Measurements from ENCODE around the gene TEDC2. TPM values are rescaled to one million over a fixed set of nuclear protein-coding genes. Genes with fewer than 3 reads are reported as not detected.
"Not testable (repeated sequence)": the region's sequence is repeated elsewhere in the genome, so short reads cannot be mapped to it uniquely, and the experiment has no call there.

TEDC2 gene
- polyA plus RNA-seq, 2 of the 4 experiments (the other 2 are of a cell fraction), result 9.5 to 22.6 TPM

DNA sequence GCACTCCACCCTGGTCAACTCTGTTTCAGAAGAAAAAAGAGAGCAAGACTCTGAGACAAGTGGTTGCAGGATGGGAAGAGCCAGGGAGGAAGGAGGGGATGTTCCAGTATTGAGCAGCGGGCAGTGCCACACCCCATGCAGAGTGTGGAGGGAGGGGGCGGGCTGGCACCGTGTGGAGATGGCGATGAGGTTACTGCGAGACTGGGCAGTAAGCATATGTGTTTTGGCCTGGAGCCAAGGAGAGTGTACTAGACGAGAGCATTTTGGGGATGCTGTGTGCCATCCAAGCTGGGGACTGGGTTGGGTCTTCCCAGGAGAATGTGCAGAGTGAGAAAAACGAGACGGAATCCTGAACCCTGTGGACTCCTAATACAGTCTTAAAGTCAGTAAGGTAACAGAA lies 18.4 kb downstream of the TEDC2 start:
- H3K27ac ChIP-seq, result no peak overlapping the region
- no peak overlapping the region for H3K4me3 ChIP-seq
- WGBS (ENCODE audit: missing lambda C conversion rate), result 87% methylated on average over 8 of the region's 8 CpGs
- ATAC-seq (no peak), FAIRE-seq (no peak), DNase-seq (ENCODE audit: low read depth in 1 of 2, low spot score in 1 of 2) (no peak)
- H3K9me3 ChIP-seq, result no peaks in the 10 kb centered on the region
- TF ChIP-seq PHF8 (IDR thresholded peaks at IDR 0.05; ENCODE audit: borderline replicate concordance, low read depth) (no peak), HOXB13 (CRISPR knock-in tag; IDR thresholded peaks at IDR 0.05; ENCODE audit: low read depth) (no peak), POLR2AphosphoS2 (conservative IDR thresholded peaks at IDR 0.05; ENCODE audit: low read length) (no peak), NFE2L2 (conservative IDR thresholded peaks at IDR 0.05; ENCODE audit: low read length) (no peak), ESRRA (IDR thresholded peaks at IDR 0.05; ENCODE audit: borderline replicate concordance, low read length) (no peak), MAFK (IDR thresholded peaks at IDR 0.05; ENCODE audit: partially characterized antibody) (no peak), NPAS2 (CRISPR knock-in tag; IDR thresholded peaks at IDR 0.05; ENCODE audit: borderline replicate concordance) (no peak), RAD21 (conservative IDR thresholded peaks at IDR 0.05 in 1 of 2, IDR thresholded peaks at IDR 0.05 in 1 of 2) (no peak), KDM5A (IDR thresholded peaks at IDR 0.05) (no peak)
- TF ChIP-seq, protein P1, sequence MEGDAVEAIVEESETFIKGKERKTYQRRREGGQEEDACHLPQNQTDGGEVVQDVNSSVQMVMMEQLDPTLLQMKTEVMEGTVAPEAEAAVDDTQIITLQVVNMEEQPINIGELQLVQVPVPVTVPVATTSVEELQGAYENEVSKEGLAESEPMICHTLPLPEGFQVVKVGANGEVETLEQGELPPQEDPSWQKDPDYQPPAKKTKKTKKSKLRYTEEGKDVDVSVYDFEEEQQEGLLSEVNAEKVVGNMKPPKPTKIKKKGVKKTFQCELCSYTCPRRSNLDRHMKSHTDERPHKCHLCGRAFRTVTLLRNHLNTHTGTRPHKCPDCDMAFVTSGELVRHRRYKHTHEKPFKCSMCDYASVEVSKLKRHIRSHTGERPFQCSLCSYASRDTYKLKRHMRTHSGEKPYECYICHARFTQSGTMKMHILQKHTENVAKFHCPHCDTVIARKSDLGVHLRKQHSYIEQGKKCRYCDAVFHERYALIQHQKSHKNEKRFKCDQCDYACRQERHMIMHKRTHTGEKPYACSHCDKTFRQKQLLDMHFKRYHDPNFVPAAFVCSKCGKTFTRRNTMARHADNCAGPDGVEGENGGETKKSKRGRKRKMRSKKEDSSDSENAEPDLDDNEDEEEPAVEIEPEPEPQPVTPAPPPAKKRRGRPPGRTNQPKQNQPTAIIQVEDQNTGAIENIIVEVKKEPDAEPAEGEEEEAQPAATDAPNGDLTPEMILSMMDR (IDR thresholded peaks at IDR 0.05), result no peak
- TF ChIP-seq, protein P2, sequence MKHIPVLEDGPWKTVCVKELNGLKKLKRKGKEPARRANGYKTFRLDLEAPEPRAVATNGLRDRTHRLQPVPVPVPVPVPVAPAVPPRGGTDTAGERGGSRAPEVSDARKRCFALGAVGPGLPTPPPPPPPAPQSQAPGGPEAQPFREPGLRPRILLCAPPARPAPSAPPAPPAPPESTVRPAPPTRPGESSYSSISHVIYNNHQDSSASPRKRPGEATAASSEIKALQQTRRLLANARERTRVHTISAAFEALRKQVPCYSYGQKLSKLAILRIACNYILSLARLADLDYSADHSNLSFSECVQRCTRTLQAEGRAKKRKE (CRISPR knock-in tag; IDR thresholded peaks at IDR 0.05; ENCODE audit: low read depth), result no peak
- H3K4me1 ChIP-seq, result peaks cover 11% of the 10 kb centered on the region
- ChIA-PET CTCF (interaction anchor here (1.1 to 2.6 kb wide), 3 partner anchors 8 to 48 kb away, joined by 3 to 18 read pairs (median 7); no protein-coding TSS in a partner anchor), POLR2A (no interaction called here)
- no peak overlapping the region for H3K4me2 ChIP-seq

DNA sequence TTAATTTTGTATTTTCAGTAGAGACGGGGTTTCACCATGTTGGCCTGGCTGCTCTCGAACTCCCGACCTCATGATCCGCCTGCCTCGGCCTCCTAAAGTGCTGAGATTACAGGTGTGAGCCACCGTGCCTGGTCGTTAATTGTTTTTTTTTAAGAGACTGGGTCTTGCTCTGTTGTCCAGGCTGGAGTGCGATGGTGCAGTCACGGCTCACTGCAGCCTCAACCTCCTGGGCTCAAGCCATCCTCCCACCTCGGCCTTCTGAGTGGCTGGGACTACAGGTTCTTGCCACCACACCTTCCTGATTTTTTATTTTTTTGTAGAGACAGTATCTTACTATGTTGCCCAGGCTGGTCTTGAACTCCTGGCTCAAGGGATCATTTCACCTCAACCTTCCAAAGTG lies 20.1 kb downstream of the TEDC2 start:
- H3K4me3 ChIP-seq; ATAC-seq; FAIRE-seq; H3K27ac ChIP-seq; H3K4me1 ChIP-seq; H3K4me2 ChIP-seq; DNase-seq (ENCODE audit: low read depth in 1 of 2, low spot score in 1 of 2); H3K9me3 ChIP-seq; POLR2A ChIA-PET: not testable (repeated sequence)
- CTCF ChIA-PET, result interaction anchor here (13.5 kb wide), 1 partner anchor 21 kb away, joined by 98 read pairs; no protein-coding TSS in a partner anchor
- WGBS (ENCODE audit: missing lambda C conversion rate), result 95% methylated on average over 10 of the region's 10 CpGs

DNA sequence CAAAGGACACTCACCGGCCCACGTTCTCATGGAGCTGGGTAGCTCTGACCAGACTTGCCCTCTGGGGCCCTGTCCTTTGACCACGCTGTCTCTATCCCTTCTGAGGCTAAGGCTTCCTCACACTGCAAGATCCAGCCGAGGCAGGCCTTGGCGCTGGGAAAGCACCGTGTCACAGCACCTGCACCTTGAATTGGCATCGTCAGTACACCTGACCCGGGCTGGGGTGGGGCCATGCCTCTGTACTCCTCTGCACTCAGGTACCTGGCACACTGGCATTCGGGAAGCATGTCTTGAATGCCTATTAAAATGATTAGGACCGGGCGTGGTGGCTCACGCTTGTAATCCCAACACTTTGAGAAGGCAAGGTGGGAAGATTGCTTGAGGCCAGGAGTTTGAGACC lies 21.0 kb downstream of the TEDC2 start:
- 83% methylated on average over 12 of the region's 12 CpGs for WGBS (ENCODE audit: missing lambda C conversion rate)
- no peak for ATAC-seq
- TF ChIP-seq CHD4 (IDR thresholded peaks at IDR 0.05; ENCODE audit: borderline replicate concordance) (no peak), JUN (IDR thresholded peaks at IDR 0.05) (no peak), ZSCAN20 (CRISPR knock-in tag; IDR thresholded peaks at IDR 0.05) (no peak)
- TF ChIP-seq, protein P3, sequence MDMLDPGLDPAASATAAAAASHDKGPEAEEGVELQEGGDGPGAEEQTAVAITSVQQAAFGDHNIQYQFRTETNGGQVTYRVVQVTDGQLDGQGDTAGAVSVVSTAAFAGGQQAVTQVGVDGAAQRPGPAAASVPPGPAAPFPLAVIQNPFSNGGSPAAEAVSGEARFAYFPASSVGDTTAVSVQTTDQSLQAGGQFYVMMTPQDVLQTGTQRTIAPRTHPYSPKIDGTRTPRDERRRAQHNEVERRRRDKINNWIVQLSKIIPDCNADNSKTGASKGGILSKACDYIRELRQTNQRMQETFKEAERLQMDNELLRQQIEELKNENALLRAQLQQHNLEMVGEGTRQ (IDR thresholded peaks at IDR 0.05), result no peak
- Histone ChIP-seq H3K4me1 (peaks cover 3% of the 10 kb centered on the region; the same call in 1 of the 3 replicates), H3K9me3 (no peaks in the 10 kb centered on the region), H3K4me2 (no peak overlapping the region), H3K27ac (no peak overlapping the region), H3K4me3 (no peak overlapping the region)
- ChIA-PET CTCF (interaction anchor here (13.5 kb wide), 1 partner anchor 20 kb away, joined by 98 read pairs; no protein-coding TSS in a partner anchor), POLR2A (no interaction called here)
- FAIRE-seq, result no peak
- DNase-seq (ENCODE audit: low read depth in 1 of 2, low spot score in 1 of 2), result no peak

DNA sequence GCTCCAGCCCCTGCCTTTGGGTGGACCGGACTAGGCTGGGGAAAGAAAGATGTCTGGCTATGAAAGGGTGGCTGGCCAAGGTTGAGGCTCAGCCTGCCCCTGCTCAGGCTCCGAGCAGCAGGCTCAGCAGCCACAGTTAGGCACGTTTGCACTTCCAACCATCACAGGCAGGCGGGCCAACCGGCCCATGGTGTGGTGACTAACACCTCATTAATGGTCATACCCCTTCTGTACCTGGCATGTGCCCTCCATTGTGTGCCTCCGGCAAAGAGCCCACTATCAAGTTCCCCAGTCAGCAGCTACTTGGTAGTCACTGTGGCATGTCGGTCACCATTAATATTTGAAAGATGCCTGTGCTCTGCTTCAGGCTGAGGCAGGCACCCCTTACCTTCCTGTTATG lies 21.8 kb downstream of the TEDC2 start:
- FAIRE-seq (no peak), DNase-seq (ENCODE audit: low read depth in 1 of 2, low spot score in 1 of 2) (no peak), ATAC-seq (no peak)
- H3K27ac ChIP-seq, result no peak overlapping the region
- no peak overlapping the region for H3K4me2 ChIP-seq
- no peak overlapping the region for H3K4me3 ChIP-seq
- H3K9me3 ChIP-seq, result no peaks in the 10 kb centered on the region
- ChIA-PET CTCF (interaction anchor here (0.5 to 13.5 kb wide), 4 partner anchors 14 to 97 kb away, joined by 3 to 98 read pairs (median 4); no protein-coding TSS in a partner anchor), POLR2A (no interaction called here)
- 82% methylated on average over 7 of the region's 7 CpGs for WGBS (ENCODE audit: missing lambda C conversion rate)
- no peaks in the 10 kb centered on the region for H3K4me1 ChIP-seq
- TF ChIP-seq CHD2 (IDR thresholded peaks at IDR 0.05; ENCODE audit: low read length, partially characterized antibody) (no peak), HOXB5 (CRISPR knock-in tag; IDR thresholded peaks at IDR 0.05) (no peak), NFE2L2 (conservative IDR thresholded peaks at IDR 0.05; ENCODE audit: low read length) (no peak), TFCP2L1 (CRISPR knock-in tag; IDR thresholded peaks at IDR 0.05) (no peak), RFX5 (IDR thresholded peaks at IDR 0.05) (no peak), HOXB13 (CRISPR knock-in tag; IDR thresholded peaks at IDR 0.05; ENCODE audit: low read depth) (no peak), SMC3 (IDR thresholded peaks at IDR 0.05) (no peak), HDAC2 (IDR thresholded peaks at IDR 0.05) (no peak)
- TF ChIP-seq, protein P3 (IDR thresholded peaks at IDR 0.05), result no peak
- TF ChIP-seq, protein P2 (CRISPR knock-in tag; IDR thresholded peaks at IDR 0.05; ENCODE audit: low read depth), result no peak
